RPMI8226 (cell line): ENCODE data around the gene NDRG4.

Experiments used
- DNase-seq: peaks from one replicate; pipeline ENCODE4 v3.0.0-alpha.2; 2015

NDRG4 gene

GRCh38 chr16:58499615-58500351 is at the start of gene NDRG4:
TSS of gene NDRG4 (plus strand) at chr16:58500143. CDS start at chr16:58500249, 106 bp downstream.
- no peak for DNase-seq

- DNase-seq = no peak
Measured at GRCh38 chr16:58450590-58450989, 49.4 kb upstream of the NDRG4 start.

GRCh38 chr16:58451265-58451689 is 48.7 kb upstream of the NDRG4 start:
- no peak for DNase-seq

DNA sequence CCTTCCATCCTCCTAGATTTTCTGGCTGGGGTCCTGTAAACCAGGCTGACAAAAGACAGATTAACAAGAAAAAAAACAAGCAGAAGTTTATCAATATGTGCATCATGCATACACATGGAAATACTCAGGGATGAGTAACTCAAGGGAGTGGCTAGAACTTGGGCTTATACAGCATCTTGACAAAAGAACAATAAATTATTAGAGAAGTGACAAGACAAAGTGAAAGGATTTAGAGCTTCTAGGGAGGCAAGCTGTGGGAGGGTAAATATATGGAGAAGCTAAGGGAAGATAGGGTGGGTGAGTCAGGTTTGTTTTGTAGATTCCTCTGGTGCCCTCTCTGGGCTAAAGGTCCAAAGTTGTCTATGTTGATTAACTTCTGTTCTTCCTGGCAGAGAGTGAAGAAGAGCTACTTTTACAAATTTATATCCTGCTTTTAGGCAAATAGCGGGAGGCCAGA is 48.0 kb upstream of the NDRG4 start:
- no peak for DNase-seq

GRCh38 chr16:58452640-58453039 is 47.3 kb upstream of the NDRG4 start:
- DNase-seq = no peak

DNA sequence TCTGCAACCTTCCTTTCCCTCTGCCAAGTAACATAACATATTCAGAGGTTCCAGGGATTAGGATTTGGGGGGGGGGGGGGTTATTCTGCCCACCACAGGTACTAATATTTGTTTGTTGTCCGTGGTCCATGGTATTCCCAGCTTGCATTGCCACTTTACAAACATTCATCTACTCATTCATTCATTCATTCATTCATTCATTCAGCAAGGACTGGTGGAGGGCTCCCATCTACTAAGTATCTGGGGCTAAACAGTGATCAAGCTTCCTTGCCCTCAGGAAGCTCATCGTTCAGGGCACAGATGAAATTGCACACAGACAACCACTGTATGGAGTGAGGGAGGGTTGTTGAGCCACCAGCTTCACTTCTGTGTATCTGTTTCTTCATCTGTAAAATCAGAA is 45.8 kb upstream of the NDRG4 start:
- DNase-seq = no peak

GRCh38 chr16:58454856-58455255 is 45.1 kb upstream of the NDRG4 start:
- DNase-seq = no peak

- no peak for DNase-seq
Measured at GRCh38 chr16:58455750-58456149, 44.2 kb upstream of the NDRG4 start.

DNA sequence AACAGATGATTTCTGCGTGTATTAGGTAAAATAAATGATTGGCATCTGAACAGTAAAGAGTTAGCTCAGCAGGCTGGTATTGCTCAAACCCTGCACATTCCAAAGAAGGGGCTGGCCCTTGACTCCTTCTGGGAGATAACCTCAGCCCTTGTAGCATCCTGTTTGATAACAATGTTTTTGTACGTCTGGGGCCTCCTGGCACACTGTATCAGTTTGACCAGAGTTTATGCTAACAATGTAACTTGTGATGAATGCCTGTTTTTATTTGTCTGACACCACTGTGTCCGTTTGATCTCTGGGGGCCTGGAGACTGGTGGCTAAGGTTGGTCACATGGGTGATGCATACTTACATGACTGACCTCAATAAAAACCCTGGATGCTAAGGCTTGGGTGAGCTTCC is 43.8 kb upstream of the NDRG4 start:
- DNase-seq = no peak

- no peak for DNase-seq
Measured at GRCh38 chr16:58458606-58459343, 41.2 kb upstream of the NDRG4 start.

DNA sequence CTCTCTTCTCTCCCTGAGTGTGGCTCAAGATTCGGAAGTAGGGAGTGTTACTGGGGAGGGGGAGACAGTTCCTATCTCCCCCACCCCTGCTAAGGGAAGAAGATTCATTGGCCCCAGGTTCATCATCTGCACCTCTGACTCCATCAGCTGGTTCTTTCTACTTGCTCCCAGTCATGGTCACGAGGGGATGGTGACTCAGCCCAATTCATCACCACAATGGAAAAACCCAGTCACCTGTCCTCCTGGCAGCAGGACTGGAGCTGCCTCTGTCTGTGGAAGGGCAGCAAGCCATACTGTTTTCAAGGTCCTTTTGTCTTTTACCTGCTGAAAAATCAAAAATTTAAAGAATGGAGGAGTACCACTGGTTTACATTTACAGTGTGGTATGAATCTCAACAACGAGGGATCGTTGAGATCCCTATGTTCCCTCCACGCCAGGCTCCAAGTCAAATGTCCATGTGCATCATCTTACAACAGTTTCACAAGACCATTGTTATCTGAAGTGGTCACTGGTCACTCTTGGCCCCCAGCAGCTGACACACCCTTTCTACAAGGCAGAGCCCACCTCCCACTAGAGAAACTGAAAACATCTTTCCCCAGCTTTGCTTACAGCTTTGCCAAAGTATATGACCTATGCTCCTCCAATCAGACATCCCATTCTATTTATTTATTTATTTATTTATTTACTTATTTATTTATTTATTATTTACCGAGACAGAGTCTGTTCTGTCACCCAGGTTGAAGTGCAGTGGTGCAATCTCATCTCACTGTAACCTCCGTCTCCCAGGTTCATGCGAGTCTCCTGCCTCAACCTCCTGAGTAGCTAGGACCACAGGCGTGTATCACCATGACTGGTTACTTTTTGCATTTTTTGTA is 40.4 kb upstream of the NDRG4 start:
- DNase-seq = peak; percentile 24

GRCh38 chr16:58460219-58460610 is 39.7 kb upstream of the NDRG4 start:
- no peak for DNase-seq

DNA sequence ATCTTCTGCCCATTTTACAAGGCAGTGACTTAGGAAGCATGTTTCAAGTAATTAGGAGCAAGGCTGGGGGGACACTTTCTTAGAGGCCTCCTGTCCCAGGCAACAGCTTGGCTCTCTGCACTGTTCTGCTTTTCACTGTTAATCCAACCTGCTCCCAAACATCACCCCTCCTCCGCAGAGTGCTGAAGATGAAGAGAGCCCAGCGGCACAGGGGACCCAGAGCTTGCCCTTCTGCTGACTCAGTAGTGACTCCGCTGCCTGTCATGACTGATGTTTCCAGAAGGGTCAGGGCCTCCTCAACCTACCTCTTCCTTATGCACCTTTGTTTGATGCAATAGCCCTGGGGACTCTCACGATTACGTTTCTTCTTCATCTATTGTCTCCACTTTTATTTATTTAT is 38.9 kb upstream of the NDRG4 start:
- no peak for DNase-seq

DNA sequence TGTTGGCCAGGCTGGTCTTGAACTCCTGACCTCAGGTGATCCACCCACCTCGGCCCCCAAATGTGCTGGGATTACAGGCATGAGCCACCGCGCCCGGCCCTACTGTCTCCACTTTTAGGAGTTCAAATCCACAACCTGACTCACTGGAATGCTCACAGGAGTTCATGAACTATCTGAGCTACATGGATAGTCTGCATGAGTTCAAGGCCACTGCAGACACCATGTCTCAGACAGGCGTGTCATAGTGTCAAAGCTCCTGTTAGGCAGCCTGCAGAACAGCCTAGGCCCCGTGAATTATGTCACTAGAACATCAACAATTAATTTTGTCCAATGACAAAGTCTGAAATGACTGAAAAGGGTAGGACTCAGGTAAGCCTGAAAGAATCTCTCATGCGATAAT is 38.3 kb upstream of the NDRG4 start:
- DNase-seq = no peak

GRCh38 chr16:58462089-58462488 is 37.9 kb upstream of the NDRG4 start:
- no peak for DNase-seq

- DNase-seq = no peak
Measured at GRCh38 chr16:58462499-58462996, 37.4 kb upstream of the NDRG4 start.

GRCh38 chr16:58462997-58463941 is 36.7 kb upstream of the NDRG4 start:
- peak; percentile 31 for DNase-seq

- DNase-seq = peak; percentile 47
Measured at GRCh38 chr16:58464047-58464915, 35.7 kb upstream of the NDRG4 start.

DNA sequence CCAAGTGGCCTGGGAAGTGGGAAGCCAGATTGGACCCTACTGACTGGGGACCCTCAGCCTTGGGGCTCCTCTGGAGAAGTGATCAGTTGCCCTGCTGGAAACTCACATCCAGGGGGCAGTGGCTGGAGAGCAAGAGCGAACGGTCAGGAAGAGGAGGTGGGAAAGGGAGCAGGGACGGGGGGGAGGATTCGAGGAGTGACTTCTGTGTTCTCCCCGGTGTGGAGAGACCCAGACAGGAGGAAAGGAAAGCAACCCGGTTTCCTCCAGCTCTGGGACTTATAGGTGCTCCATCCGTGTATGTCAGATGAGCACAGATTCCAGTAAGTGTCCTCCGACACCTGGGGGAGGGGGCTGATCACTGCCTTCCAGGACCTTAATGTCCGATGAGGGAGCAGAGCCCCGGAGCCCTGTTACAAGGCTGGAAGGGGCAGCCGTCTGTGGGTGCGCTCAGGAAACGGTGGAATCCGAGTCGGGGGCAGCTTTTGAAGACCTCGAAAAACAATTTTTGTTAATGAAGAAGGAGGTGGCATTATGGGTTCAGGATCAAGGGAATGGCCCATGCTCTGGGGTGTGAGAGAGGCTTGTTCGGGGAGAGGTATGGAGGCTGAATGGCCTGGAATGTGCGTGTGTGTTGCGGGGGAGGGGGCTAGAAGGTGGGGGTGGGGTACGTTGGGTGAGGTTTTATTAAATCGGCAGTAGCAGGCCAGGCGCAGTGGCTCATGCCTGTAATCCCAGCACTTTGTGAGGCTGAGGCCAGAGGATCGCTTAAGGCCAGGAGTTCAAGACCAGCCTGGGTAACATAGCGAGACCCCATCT is 34.8 kb upstream of the NDRG4 start:
- no peak for DNase-seq

- DNase-seq = no peak
Measured at GRCh38 chr16:58465817-58466216, 34.1 kb upstream of the NDRG4 start.
